MCF 10A (cell line): ENCODE data around the gene DHX34. TPM values are rescaled to one million over a fixed set of nuclear protein-coding genes. Genes with fewer than 3 reads are reported as not detected.

Source experiments
- BruUV-seq: library from RNA; stranded (reverse); fragments of 400-500 nt; replicated peaks from 2 replicates; lab custom pipeline; 2021; lab: Mats Ljungman, UMichigan
- CTCF ChIA-PET: fragments of 300-600 bp; sonication (Branson Sonifier 250); formaldehyde crosslinking; extraction: SDS; loops from one replicate; lab custom pipeline; 2021; ENCODE audit warnings: antibody characterized with exemption, inconsistent platforms; lab: Yijun Ruan, JAX
- POLR2A ChIA-PET: fragments of 300-600, 350-650 bp; sonication (Branson Sonifier 250); formaldehyde crosslinking; extraction: SDS; loops from one replicate; lab custom pipeline; 2020; ENCODE audit warnings: antibody characterized with exemption, inconsistent platforms; lab: Yijun Ruan, JAX
- DNase-seq: peaks from one replicate; pipeline ENCODE4 v3.0.0-alpha.2; 2018; ENCODE audit not compliant: unreplicated experiment
- H3K27ac Mint-ChIP-seq: one replicate; pipeline ENCODE4 v1.8.0; 2022; ENCODE audit warnings: mild to moderate bottlenecking, low read depth, mixed read lengths; ENCODE audit not compliant: unreplicated experiment
- H3K27me3 Mint-ChIP-seq: one replicate; pipeline ENCODE4 v1.8.0; 2022; ENCODE audit warnings: mixed read lengths; ENCODE audit not compliant: insufficient read depth, unreplicated experiment
- H3K36me3 Mint-ChIP-seq: one replicate; pipeline ENCODE4 v1.8.0; 2022; ENCODE audit warnings: mild to moderate bottlenecking, moderate library complexity, mixed read lengths; ENCODE audit not compliant: insufficient read depth, unreplicated experiment
- H3K4me1 Mint-ChIP-seq: one replicate; pipeline ENCODE4 v1.8.0; 2022; ENCODE audit warnings: mixed read lengths; ENCODE audit not compliant: insufficient read depth, unreplicated experiment
- H3K4me3 Mint-ChIP-seq: one replicate; pipeline ENCODE4 v1.8.0; 2022; ENCODE audit warnings: mild to moderate bottlenecking, moderate library complexity, mixed read lengths; ENCODE audit not compliant: unreplicated experiment
- H3K9me3 Mint-ChIP-seq: one replicate; pipeline ENCODE4 v1.8.0; 2022; ENCODE audit warnings: mixed read lengths; ENCODE audit not compliant: unreplicated experiment
- CTCF ChIP-seq: fragments of 200-600 bp; IDR thresholded peaks from one replicate; pipeline ENCODE4 v1.8.0; 2022; ENCODE audit warnings: antibody characterized with exemption, mild to moderate bottlenecking; ENCODE audit not compliant: unreplicated experiment
- intact Hi-C: fragments of 100-400 bp; cut with micrococcal nuclease; formaldehyde crosslinking; loops from 2 replicates; pipeline ENCODE4 v1.14.1; 2022
- total RNA-seq: library from RNA; stranded (reverse); gene quantifications from 2 replicates; pipeline ENCODE4 v1.2.3, GENCODE V29; 2022

Gene DHX34
- total RNA-seq, 1 experiment from 2014 or later = 34.7 TPM

- intact Hi-C loops = no loop called here
- H3K4me1 Mint-ChIP-seq = no peaks in the 10 kb centered on the region
- no peak overlapping the region for H3K4me3 Mint-ChIP-seq
- BruUV-seq = no TSS peak
- H3K27me3 Mint-ChIP-seq = no peaks in the 10 kb centered on the region
- ChIA-PET CTCF (interaction anchor here (1.0 to 2.0 kb wide), 4 partner anchors 9 to 61 kb away, joined by 3 to 12 read pairs (median 8); partner anchors contain the start of gene DHX34), POLR2A (interaction anchor here (0.9 kb wide), 1 partner anchor 42 kb away, joined by 3 read pairs; no protein-coding TSS in a partner anchor)
- DNase-seq = no peak
- H3K27ac Mint-ChIP-seq = no peak overlapping the region
- H3K36me3 Mint-ChIP-seq = peaks cover 97% of the 10 kb centered on the region
- H3K9me3 Mint-ChIP-seq = no peaks in the 10 kb centered on the region
- TF ChIP-seq CTCF = no peak
Observed at GRCh38 chr19:47357788-47358680, 8.9 kb downstream of the DHX34 start.

- ChIA-PET CTCF (interaction anchor here (0.7 to 2.0 kb wide), 4 partner anchors 10 to 360 kb away, joined by 3 to 12 read pairs (median 6); partner anchors contain the start of gene DHX34), POLR2A (interaction anchor here (1.1 kb wide), 1 partner anchor 10 kb away, joined by 5 read pairs; the partner anchor contains the start of gene DHX34)
- Mint-ChIP-seq H3K4me1 (peaks cover 2% of the 10 kb centered on the region), H3K9me3 (no peaks in the 10 kb centered on the region), H3K4me3 (no peak overlapping the region), H3K27ac (no peak overlapping the region), H3K27me3 (no peaks in the 10 kb centered on the region), H3K36me3 (peaks cover 97% of the 10 kb centered on the region)
- TF ChIP-seq CTCF = no peak
- DNase-seq = no peak
- intact Hi-C loops = no loop called here
- BruUV-seq = no TSS peak
Observed at GRCh38 chr19:47358936-47359335, 9.8 kb downstream of the DHX34 start.

GRCh38 chr19:47362321-47362720 lies 13.2 kb downstream of the DHX34 start:
- ChIA-PET CTCF (interaction anchor here (0.9 to 2.2 kb wide), 2 partner anchors 13 to 77 kb away, joined by 4 to 13 read pairs; partner anchors contain the start of gene DHX34), POLR2A (interaction anchor here (0.8 to 1.5 kb wide), 2 partner anchors 12 to 13 kb away, joined by 3 read pairs; partner anchors contain the start of gene DHX34)
- intact Hi-C loops = no loop called here
- Mint-ChIP-seq H3K27me3 (no peaks in the 10 kb centered on the region), H3K36me3 (peaks cover 97% of the 10 kb centered on the region), H3K9me3 (no peaks in the 10 kb centered on the region), H3K4me1 (peaks cover 7% of the 10 kb centered on the region), H3K27ac (no peak overlapping the region), H3K4me3 (no peak overlapping the region)
- TF ChIP-seq CTCF = no peak
- DNase-seq = no peak
- no TSS peak for BruUV-seq
